H1 (cell line): ENCODE data around the gene SLC24A4. TPM values are rescaled to one million over a fixed set of nuclear protein-coding genes. Genes with fewer than 3 reads are reported as not detected.

Experiments
- CTCF ChIA-PET: fragments of 300-600 bp; sonication (Branson Sonifier 250); formaldehyde crosslinking; loops from one replicate; lab custom pipeline; 2021; ENCODE audit not compliant: partially characterized antibody; lab: Charles Lee
- POLR2A ChIA-PET: fragments of 300-600 bp; sonication (Branson Sonifier 250); formaldehyde crosslinking; loops from one replicate; lab custom pipeline; 2021; ENCODE audit warnings: inconsistent platforms; ENCODE audit not compliant: partially characterized antibody; lab: Charles Lee
- DNase-seq, 2 experiments: peaks; one replicate each; pipeline versions ENCODE4 v3.0.0 to v3.0.0-alpha.2; 2010 to 2022; ENCODE audit warnings: low spot score in 2 of 2, low read depth in 1 of 2, mixed read lengths in 1 of 2
- FAIRE-seq: peaks from 2 replicates; lab custom pipeline; 2011; peaks lifted over from hg19 to GRCh38; lab: Jason Lieb, UNC
- H2AFZ ChIP-seq: 2 replicates; pipeline ENCODE4 v1.8.1; 2012; ENCODE audit warnings: low read length, inconsistent platforms
- H2AK5ac ChIP-seq: 2 replicates; pipeline ENCODE4 v1.6.1; 2013; ENCODE audit warnings: low read depth, low read length
- H2BK120ac ChIP-seq: replicated peaks from 2 replicates; pipeline ENCODE3; 2013; ENCODE audit warnings: low read depth, low read length, inconsistent platforms
- H2BK12ac ChIP-seq: 2 replicates; pipeline ENCODE4 v1.6.1; 2013; ENCODE audit warnings: low read depth, low read length
- H2BK15ac ChIP-seq: 2 replicates; pipeline ENCODE4 v1.6.1; 2013; ENCODE audit warnings: low read length
- H2BK20ac ChIP-seq: 2 replicates; pipeline ENCODE4 v1.6.1; 2013; ENCODE audit warnings: low read length
- H2BK5ac ChIP-seq: 2 replicates; pipeline ENCODE4 v1.6.1; 2013; ENCODE audit warnings: low read depth, low read length
- H3K14ac ChIP-seq: 2 replicates; pipeline ENCODE4 v1.6.1; 2013; ENCODE audit warnings: inconsistent platforms; ENCODE audit not compliant: insufficient read length
- H3K18ac ChIP-seq: 2 replicates; pipeline ENCODE4 v1.6.1; 2013; ENCODE audit warnings: low read length; ENCODE audit errors: extremely low read depth
- H3K23ac ChIP-seq: 2 replicates; pipeline ENCODE4 v1.6.1; 2013; ENCODE audit warnings: inconsistent platforms; ENCODE audit not compliant: insufficient read length
- H3K23me2 ChIP-seq: 2 replicates; pipeline ENCODE4 v1.6.1; 2013; ENCODE audit warnings: low read depth, low read length
- H3K27ac ChIP-seq: 2 replicates; pipeline ENCODE4 v1.6.1; 2011; ENCODE audit warnings: low read depth, low read length, inconsistent platforms
- H3K27me3 ChIP-seq, 4 experiments: replicated peaks in 1 of 4; 1 replicate in 1 of 4; 2 replicates in 3 of 4; pipeline versions ENCODE4 v1.6.1 to v1.8.1; 2011 to 2013; ENCODE audit warnings: low read length in 3 of 4, mild to moderate bottlenecking in 3 of 4, inconsistent platforms in 2 of 4, mixed read lengths in 2 of 4, moderate library complexity in 1 of 4; ENCODE audit not compliant: control insufficient read depth in 3 of 4, insufficient read depth in 3 of 4; ENCODE audit errors: extremely low read depth in 1 of 4
- H3K36me3 ChIP-seq, 4 experiments: 2 replicates each; pipeline versions ENCODE4 v1.6.1 to v1.8.1; 2011 to 2013; ENCODE audit warnings: mild to moderate bottlenecking in 4 of 4, low read length in 3 of 4, moderate library complexity in 2 of 4, control low read depth in 1 of 4, inconsistent platforms in 1 of 4; ENCODE audit not compliant: insufficient read depth in 4 of 4, control insufficient read depth in 2 of 4
- H3K4ac ChIP-seq: replicated peaks from 2 replicates; pipeline ENCODE3; 2013; ENCODE audit warnings: low read length, low read depth, mixed read lengths, inconsistent platforms; ENCODE audit not compliant: insufficient read length
- H3K4me1 ChIP-seq, 4 experiments: replicated peaks in 1 of 4; 1 replicate in 1 of 4; 2 replicates in 3 of 4; pipeline versions ENCODE4 v1.6.1 to v1.8.1; 2011 to 2013; ENCODE audit warnings: low read length in 3 of 4, inconsistent platforms in 2 of 4, mixed read lengths in 1 of 4; ENCODE audit not compliant: insufficient read depth in 4 of 4, control insufficient read depth in 3 of 4
- H3K4me2 ChIP-seq, 2 experiments: 2 replicates each; pipeline versions ENCODE4 v1.6.1 to v1.8.1; 2011 to 2013; ENCODE audit warnings: low read depth in 2 of 2, low read length in 2 of 2, control low read depth in 1 of 2, inconsistent platforms in 1 of 2, mild to moderate bottlenecking in 1 of 2; ENCODE audit not compliant: insufficient read depth in 1 of 2
- H3K4me3 ChIP-seq, 4 experiments: fragments of 200-600, 300-600 bp in 1 of 4; sonication (generic), shearing (Covaris generic), sonication (Bioruptor Twin) in 1 of 4; 2 replicates each; pipeline versions ENCODE4 v1.5.1 to v1.8.1; 2011 to 2016; ENCODE audit warnings: low read length in 4 of 4, low read depth in 3 of 4, control low read depth in 2 of 4, inconsistent platforms in 2 of 4, mild to moderate bottlenecking in 2 of 4, mixed read lengths in 1 of 4, moderate library complexity in 1 of 4; ENCODE audit not compliant: insufficient read depth in 2 of 4; ENCODE audit errors: extremely low read depth in 1 of 4
- H3K56ac ChIP-seq: replicated peaks from 2 replicates; pipeline ENCODE3; 2013; ENCODE audit warnings: low read depth, mild to moderate bottlenecking, mixed read lengths, low read length, inconsistent platforms; ENCODE audit not compliant: insufficient read length
- H3K79me1 ChIP-seq: 2 replicates; pipeline ENCODE4 v1.6.1; 2013; ENCODE audit warnings: low read depth, low read length, control low read depth
- H3K79me2 ChIP-seq, 2 experiments: 2 replicates each; pipeline versions ENCODE4 v1.6.1 to v1.8.1; 2012 to 2013; ENCODE audit warnings: low read length in 2 of 2, mild to moderate bottlenecking in 2 of 2, inconsistent platforms in 1 of 2; ENCODE audit not compliant: insufficient read depth in 2 of 2, control insufficient read depth in 1 of 2
- H3K9ac ChIP-seq, 4 experiments: replicated peaks in 1 of 4; 1 replicate in 1 of 4; 2 replicates in 3 of 4; pipeline versions ENCODE4 v1.6.1 to v1.8.1; 2011 to 2013; ENCODE audit warnings: low read depth in 3 of 4, low read length in 3 of 4, control low read depth in 2 of 4, mild to moderate bottlenecking in 2 of 4, moderate library complexity in 2 of 4, inconsistent platforms in 1 of 4; ENCODE audit errors: extremely low read depth in 1 of 4
- H3K9me3 ChIP-seq, 2 experiments: 2 replicates each; pipeline versions ENCODE4 v1.6.1 to v1.8.1; 2012 to 2013; ENCODE audit warnings: mild to moderate bottlenecking in 2 of 2, moderate library complexity in 2 of 2, control low read depth in 1 of 2, inconsistent platforms in 1 of 2, low read depth in 1 of 2, low read length in 1 of 2, mixed read lengths in 1 of 2; ENCODE audit not compliant: insufficient read depth in 2 of 2
- H4K20me1 ChIP-seq, 2 experiments: replicated peaks in 1 of 2; 2 replicates each; pipeline versions ENCODE3 to v1.8.1; 2011 to 2013; ENCODE audit warnings: inconsistent platforms in 2 of 2, low read length in 2 of 2, mild to moderate bottlenecking in 1 of 2; ENCODE audit not compliant: insufficient read depth in 2 of 2, control insufficient read depth in 1 of 2
- H4K5ac ChIP-seq: 2 replicates; pipeline ENCODE4 v1.6.1; 2013; ENCODE audit warnings: low read length, low read depth, mixed read lengths, inconsistent platforms; ENCODE audit not compliant: insufficient read length
- H4K8ac ChIP-seq: 2 replicates; pipeline ENCODE4 v1.8.0; 2013; ENCODE audit warnings: mild to moderate bottlenecking, moderate library complexity, low read length, inconsistent platforms; ENCODE audit not compliant: insufficient read depth; ENCODE audit errors: extremely low read depth
- H4K91ac ChIP-seq: replicated peaks from 2 replicates; pipeline ENCODE3; 2013; ENCODE audit warnings: low read length, mixed read lengths, inconsistent platforms; ENCODE audit not compliant: insufficient read length
- CEBPB ChIP-seq: IDR thresholded peaks from 2 replicates; pipeline ENCODE4 v1.6.1; 2012; ENCODE audit warnings: low read depth, low read length
- CHD2 ChIP-seq: IDR thresholded peaks from 2 replicates; pipeline ENCODE4 v1.6.1; 2012; ENCODE audit warnings: low read length, improper control_type of control experiment
- EZH2 ChIP-seq: fragments of 200-600 bp; sonication (generic); IDR thresholded peaks from 2 replicates; pipeline ENCODE4 v1.7.1; 2012; ENCODE audit warnings: low read depth, mild to moderate bottlenecking, moderate library complexity, low read length, inconsistent platforms; ENCODE audit not compliant: severe bottlenecking
- JUN ChIP-seq: IDR thresholded peaks from 2 replicates; pipeline ENCODE4 v1.6.1; 2011; ENCODE audit warnings: low read depth, mild to moderate bottlenecking, improper control_type of control experiment, low read length
- KDM1A ChIP-seq: fragments of 200-600, 300-600 bp; sonication (generic); IDR thresholded peaks from 2 replicates; pipeline ENCODE4 v1.7.1; 2016; ENCODE audit warnings: mild to moderate bottlenecking, low read length, borderline replicate concordance
- NANOG ChIP-seq: IDR thresholded peaks from 2 replicates; pipeline ENCODE4 v1.6.1; 2011; ENCODE audit warnings: low read length, low read depth, mild to moderate bottlenecking, inconsistent platforms; ENCODE audit not compliant: insufficient read depth, poor library complexity, severe bottlenecking
- POU5F1 ChIP-seq: IDR thresholded peaks from 2 replicates; pipeline ENCODE4 v1.6.1; 2011; ENCODE audit warnings: low read depth, mild to moderate bottlenecking, low read length, moderate library complexity
- RAD21 ChIP-seq, 2 experiments: IDR thresholded peaks in 1 of 2; conservative IDR thresholded peaks in 1 of 2; 2 replicates each; pipeline ENCODE4 v1.6.1; 2011; ENCODE audit warnings: low read depth in 2 of 2, low read length in 2 of 2, improper control_type of control experiment in 1 of 2, inconsistent platforms in 1 of 2, mild to moderate bottlenecking in 1 of 2, moderate library complexity in 1 of 2
- SIN3A ChIP-seq, 2 experiments: IDR thresholded peaks in 1 of 2; conservative IDR thresholded peaks in 1 of 2; 2 replicates each; pipeline ENCODE4 v1.6.1; 2011 to 2012; ENCODE audit warnings: low read length in 2 of 2, improper control_type of control experiment in 1 of 2, low read depth in 1 of 2, mild to moderate bottlenecking in 1 of 2
- SIRT6 ChIP-seq: IDR thresholded peaks from one replicate; pipeline ENCODE4 v1.7.1; 2012; ENCODE audit warnings: low read length, inconsistent platforms
- SP2 ChIP-seq: IDR thresholded peaks from 2 replicates; pipeline ENCODE4 v1.6.1; 2012; ENCODE audit warnings: mild to moderate bottlenecking, low read length, inconsistent platforms
- TAF1 ChIP-seq: IDR thresholded peaks from 2 replicates; pipeline ENCODE4 v1.6.1; 2011; ENCODE audit warnings: mild to moderate bottlenecking, low read depth, low read length
- TAF7 ChIP-seq: optimal IDR thresholded peaks from 2 replicates; pipeline ENCODE3; 2011; ENCODE audit warnings: low read depth, mild to moderate bottlenecking, inconsistent platforms, low read length, moderate library complexity, borderline replicate concordance
- WGBS, 2 experiments: shearing (Covaris generic) in 1 of 2; methylation state at CpG; one replicate each; pipeline versions ENCODE4 v1.1.6 to v1.1.7; 2013 to 2015; ENCODE audit warnings: low lambda C conversion rate in 2 of 2, mixed read lengths in 2 of 2, inconsistent platforms in 1 of 2, low coverage in 1 of 2, missing lambda C conversion rate in 1 of 2; ENCODE audit not compliant: insufficient replicate concordance in 2 of 2, insufficient coverage in 1 of 2, insufficient read length in 1 of 2; ENCODE audit errors: extremely low coverage in 1 of 2, missing lambda C conversion rate in 1 of 2; 5-methylcytosine and 5-hydroxymethylcytosine counted together
- polyA plus RNA-seq, 7 experiments: library from polyadenylated mRNA; depleted of rRNA in 3 of 7; stranded (reverse) in 5 of 7; unstranded in 2 of 7; fragments of >200 nt in 5 of 7; fragments of 200-250 nt in 2 of 7; gene quantifications; 1 replicate in 5 of 7; 2 replicates in 1 of 7; 4 replicates in 1 of 7; pipeline versions ENCODE4 v1.2.1 to v1.2.3, GENCODE V29; 2011 to 2013; ENCODE audit warnings: missing spikeins in 2 of 7, mixed read lengths in 2 of 7
- total RNA-seq: library from RNA; stranded (reverse); fragmentation: NEBNext Ultra II Directional; extraction: Animal tissue kit (Norgen Biotek cat#: 25700); gene quantifications from 2 replicates; pipeline ENCODE4 v1.2.1, GENCODE V29; 2021

SLC24A4 gene
- total and polyA plus RNA-seq, 2 of the 8 experiments (the other 6 are each of a cell fraction or from before 2014, with no cell fraction given): 0.27 to 0.89 TPM

- Histone ChIP-seq H3K4me2 (no peak overlapping the region), H2BK15ac (no peak overlapping the region), H2BK5ac (no peak overlapping the region), H2BK12ac (no peak overlapping the region), H2BK20ac (no peak overlapping the region), H3K36me3 (no peaks in the 10 kb centered on the region), H4K91ac (no peak overlapping the region), H3K4me3 (no peak overlapping the region), H3K4ac (no peak overlapping the region), H3K27ac (no peak overlapping the region), H3K79me2 (no peaks in the 10 kb centered on the region), H4K20me1 (no peaks in the 10 kb centered on the region), H4K5ac (no peak overlapping the region), H3K23ac (no peak overlapping the region), H4K8ac (no peak overlapping the region), H3K14ac (no peak overlapping the region), H3K4me1 (no peaks in the 10 kb centered on the region; a peak in 1 of 7 replicates), H3K23me2 (peaks cover 2% of the 10 kb centered on the region; the same call in 1 of the 2 replicates), H2BK120ac (no peak overlapping the region), H3K79me1 (no peaks in the 10 kb centered on the region), H3K56ac (no peak overlapping the region), H3K27me3 (no peaks in the 10 kb centered on the region), H2AFZ (no peak overlapping the region), H3K9ac (no peak overlapping the region), H3K18ac (no peak overlapping the region), H2AK5ac (no peak overlapping the region), H3K9me3 (peaks cover 0 to 4% of the 10 kb centered on the region in 2 experiments; a peak in 2 of 4 replicates)
- ChIA-PET CTCF (interaction anchor here (0.7 kb wide), 2 partner anchors 12 to 55 kb away, joined by 3 read pairs; no protein-coding TSS in a partner anchor), POLR2A (no interaction called here)
- DNase-seq: no peak
- FAIRE-seq: no peak
- 84% methylated on average over 6 of the region's 6 CpGs; no CpG with 5 or more reads in 1 of the 2 experiments for WGBS, 2 experiments
- no peak for TF ChIP-seq NANOG
- TF ChIP-seq CEBPB: no peak
- no peak for TF ChIP-seq POU5F1
- TF ChIP-seq CHD2: no peak
- TF ChIP-seq SP2: no peak
- no peak for TF ChIP-seq EZH2
- no peak for TF ChIP-seq SIRT6
- no peak for TF ChIP-seq KDM1A
- TF ChIP-seq TAF1: no peak
- TF ChIP-seq TAF7: no peak
- TF ChIP-seq JUN: no peak
- TF ChIP-seq RAD21 (IDR thresholded peaks at IDR 0.05 in 1 of 2, conservative IDR thresholded peaks at IDR 0.05 in 1 of 2; ENCODE audit: low read depth in 2 of 2, low read length in 2 of 2): no peak
- no peak for TF ChIP-seq SIN3A (conservative IDR thresholded peaks at IDR 0.05 in 1 of 2, IDR thresholded peaks at IDR 0.05 in 1 of 2; ENCODE audit: low read depth in 1 of 2, low read length in 2 of 2)
Measured at GRCh38 chr14:92448786-92449185, 125.8 kb downstream of the SLC24A4 start.
